Mammary epithelial cell (primary cell): ENCODE measurements around the gene CTNNBL1.

Experiments
- EZH2 ChIP-seq: IDR thresholded peaks from 2 replicates; pipeline ENCODE4 v1.6.1; 2012; ENCODE audit warnings: low read length, inconsistent platforms, borderline replicate concordance
- TF ChIP-seq, protein P1 (sequence below), 2 donors: IDR thresholded peaks in 1 of 2; conservative IDR thresholded peaks in 1 of 2; 2 replicates each; pipeline ENCODE4 v1.5.1; 2011 to 2012; ENCODE audit warnings: inconsistent platforms in 2 of 2, low read length in 2 of 2, mild to moderate bottlenecking in 2 of 2, control low read depth in 1 of 2, low read depth in 1 of 2; ENCODE audit not compliant: insufficient read depth in 1 of 2; ENCODE audit errors: extremely low read depth in 1 of 2

GRCh38 chr20:37801921-37802320, 108.1 kb downstream of the CTNNBL1 start:
- TF ChIP-seq, protein P1, sequence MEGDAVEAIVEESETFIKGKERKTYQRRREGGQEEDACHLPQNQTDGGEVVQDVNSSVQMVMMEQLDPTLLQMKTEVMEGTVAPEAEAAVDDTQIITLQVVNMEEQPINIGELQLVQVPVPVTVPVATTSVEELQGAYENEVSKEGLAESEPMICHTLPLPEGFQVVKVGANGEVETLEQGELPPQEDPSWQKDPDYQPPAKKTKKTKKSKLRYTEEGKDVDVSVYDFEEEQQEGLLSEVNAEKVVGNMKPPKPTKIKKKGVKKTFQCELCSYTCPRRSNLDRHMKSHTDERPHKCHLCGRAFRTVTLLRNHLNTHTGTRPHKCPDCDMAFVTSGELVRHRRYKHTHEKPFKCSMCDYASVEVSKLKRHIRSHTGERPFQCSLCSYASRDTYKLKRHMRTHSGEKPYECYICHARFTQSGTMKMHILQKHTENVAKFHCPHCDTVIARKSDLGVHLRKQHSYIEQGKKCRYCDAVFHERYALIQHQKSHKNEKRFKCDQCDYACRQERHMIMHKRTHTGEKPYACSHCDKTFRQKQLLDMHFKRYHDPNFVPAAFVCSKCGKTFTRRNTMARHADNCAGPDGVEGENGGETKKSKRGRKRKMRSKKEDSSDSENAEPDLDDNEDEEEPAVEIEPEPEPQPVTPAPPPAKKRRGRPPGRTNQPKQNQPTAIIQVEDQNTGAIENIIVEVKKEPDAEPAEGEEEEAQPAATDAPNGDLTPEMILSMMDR (conservative IDR thresholded peaks at IDR 0.05 in 1 of 2, IDR thresholded peaks at IDR 0.05 in 1 of 2; ENCODE audit: extremely low read depth in 1 of 2, insufficient read depth in 1 of 2, low read depth in 1 of 2, low read length in 2 of 2), result no peak
- no peak for TF ChIP-seq EZH2
